Body of pancreas (tissue), 4 donors: ENCODE results near the gene GPR3. TPM values are rescaled to one million over a fixed set of nuclear protein-coding genes. Genes with fewer than 3 reads are reported as not detected.

Experiments used
- ATAC-seq: fragments of 150-250 bp; one replicate; pipeline ENCODE4 v1.9.1; 2016
- DNase-seq, 4 donors: peaks; one replicate each; pipeline ENCODE4 v3.0.0-alpha.2; 2019
- H3K27ac ChIP-seq, 4 donors: fragments of 200-600 bp; sonication (generic); 1 replicate in 3 of 4; 2 replicates in 1 of 4; pipeline versions ENCODE4 v1.5.1 to v1.6.1; 2016 to 2019; ENCODE audit warnings: mild to moderate bottlenecking in 1 of 4, mixed read lengths in 1 of 4, moderate library complexity in 1 of 4
- H3K27me3 ChIP-seq, 2 donors: fragments of 200-600 bp; sonication (generic); one replicate each; pipeline ENCODE4 v1.6.0; 2016; ENCODE audit warnings: mild to moderate bottlenecking in 1 of 2
- H3K36me3 ChIP-seq, 2 donors: fragments of 200-600 bp; sonication (generic); replicated peaks in 1 of 2; 2 replicates each; pipeline ENCODE4 v1.5.1; 2016; ENCODE audit warnings: low read depth in 2 of 2; ENCODE audit not compliant: insufficient read depth in 1 of 2
- H3K4me1 ChIP-seq: fragments of 200-600 bp; sonication (generic); one replicate; pipeline ENCODE4 v1.6.0; 2016
- H3K4me3 ChIP-seq, 2 donors: fragments of 200-600 bp; sonication (generic); 1 replicate in 1 of 2; 2 replicates in 1 of 2; pipeline ENCODE4 v1.5.1; 2016 to 2019
- H3K9me3 ChIP-seq, 3 donors: fragments of 200-600 bp; sonication (generic); 1 replicate in 2 of 3; 2 replicates in 1 of 3; pipeline ENCODE4 v1.5.1; 2016
- CTCF ChIP-seq, 7 experiments: fragments of 450-650 bp in 4 of 7; fragments of 200-600 bp in 3 of 7; sonication (generic) in 3 of 7; IDR thresholded peaks; one replicate each; pipeline ENCODE4 v1.5.1; 2016 to 2019; ENCODE audit warnings: antibody characterized with exemption in 7 of 7
- POLR2A ChIP-seq, 3 donors: fragments of 450-650 bp; IDR thresholded peaks; one replicate each; pipeline ENCODE4 v1.6.1; 2016; ENCODE audit warnings: antibody characterized with exemption in 3 of 3, mild to moderate bottlenecking in 2 of 3
- WGBS, 2 donors: methylation state at CpG; one replicate each; pipeline ENCODE4 v1.1.5; 2017; 5-methylcytosine and 5-hydroxymethylcytosine counted together
- intact Hi-C: fragments of 100-400 bp; cut with DNase I; formaldehyde crosslinking; loops from one replicate; pipeline ENCODE4 v1.15.1; 2023
- total RNA-seq, 2 donors: library from RNA; depleted of rRNA; stranded (reverse); fragments of >200 nt; gene quantifications; one replicate each; pipeline ENCODE4 v1.1.0, GENCODE V29; 2016

GPR3 gene
- total RNA-seq, 2 donors from 2014 or later: not detected

- Histone ChIP-seq H3K9me3 (no peaks in the 10 kb centered on the region), H3K27ac (no peak overlapping the region), H3K27me3 (no peaks in the 10 kb centered on the region), H3K4me3 (no peak overlapping the region), H3K36me3 (no peaks in the 10 kb centered on the region), H3K4me1 (peaks cover 10% of the 10 kb centered on the region)
- DNase-seq: no peak
- intact Hi-C loops: no loop called here
- TF ChIP-seq CTCF (IDR thresholded peaks at IDR 0.05) (no peak), POLR2A (IDR thresholded peaks at IDR 0.05) (no peak)
- ATAC-seq: no peak
- 73 to 76% methylated on average over 2 to 4 of the region's 4 CpGs for WGBS, 2 donors
Measured at GRCh38 chr1:27398405-27399149, 6.2 kb downstream of the GPR3 start.

- 33 to 34% methylated on average over 9 to 15 of the region's 19 CpGs for WGBS, 2 donors
- peaks cover 10% of the 10 kb centered on the region for H3K4me1 ChIP-seq
- intact Hi-C loops: no loop called here
- H3K9me3 ChIP-seq: no peaks in the 10 kb centered on the region
- ATAC-seq (no peak), DNase-seq (no peak)
- H3K36me3 ChIP-seq: no peaks in the 10 kb centered on the region
- H3K4me3 ChIP-seq: no peak overlapping the region
- no peak for TF ChIP-seq CTCF (IDR thresholded peaks at IDR 0.05)
- no peak for TF ChIP-seq POLR2A (IDR thresholded peaks at IDR 0.05)
- no peaks in the 10 kb centered on the region for H3K27me3 ChIP-seq
- no peak overlapping the region for H3K27ac ChIP-seq
Measured at GRCh38 chr1:27399251-27400025, 7.0 kb downstream of the GPR3 start.

- WGBS, 2 donors: 25 to 39% methylated on average over 12 to 13 of the region's 13 CpGs
- Histone ChIP-seq H3K36me3 (no peaks in the 10 kb centered on the region), H3K9me3 (no peaks in the 10 kb centered on the region), H3K4me3 (no peak overlapping the region), H3K27ac (no peak overlapping the region), H3K4me1 (peaks cover 10% of the 10 kb centered on the region), H3K27me3 (no peaks in the 10 kb centered on the region)
- ATAC-seq (no peak), DNase-seq (no peak)
- no peak for TF ChIP-seq CTCF (IDR thresholded peaks at IDR 0.05)
- no peak for TF ChIP-seq POLR2A (IDR thresholded peaks at IDR 0.05)
- intact Hi-C loops: no loop called here
Measured at GRCh38 chr1:27400082-27400962, 7.9 kb downstream of the GPR3 start.

- Histone ChIP-seq H3K27ac (no peak overlapping the region), H3K4me1 (peaks cover 10% of the 10 kb centered on the region)
Measured at GRCh38 chr1:27400963-27401341, 8.5 kb downstream of the GPR3 start.

More at GRCh38 chr1:27400963-27401341, 8.5 kb downstream of the GPR3 start:
- WGBS, 2 donors: 82 to 85% methylated on average over 5 of the region's 5 CpGs
- no peaks in the 10 kb centered on the region for H3K9me3 ChIP-seq
- intact Hi-C loops: no loop called here
- DNase-seq: no peak
- no peaks in the 10 kb centered on the region for H3K27me3 ChIP-seq
- TF ChIP-seq CTCF (IDR thresholded peaks at IDR 0.05) (no peak), POLR2A (IDR thresholded peaks at IDR 0.05) (no peak)
- H3K4me3 ChIP-seq: no peak overlapping the region
- no peak for ATAC-seq
- H3K36me3 ChIP-seq: no peaks in the 10 kb centered on the region
